ENCODE measurements around the gene MFAP3L.

DNA sequence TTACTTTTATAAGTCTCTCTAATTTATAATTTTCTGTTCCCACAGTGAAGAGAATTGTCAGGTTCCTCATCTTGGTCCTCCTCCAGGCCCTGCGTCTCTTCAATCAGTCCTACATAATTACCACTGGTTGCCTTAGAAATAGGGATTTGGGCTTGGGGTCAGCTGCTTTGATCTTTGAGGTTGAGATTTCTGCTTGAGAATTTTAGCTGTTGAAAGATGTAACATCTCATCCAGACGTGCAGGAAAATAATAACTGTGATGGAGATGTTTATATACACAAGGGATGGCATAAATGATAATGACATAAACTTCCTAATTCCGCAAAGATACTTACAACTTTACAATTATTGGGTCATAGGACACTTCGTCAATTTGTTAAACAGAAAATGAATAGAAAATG, 33.2 kb upstream of the MFAP3L start:
- TF ChIP-seq CTCF (IDR thresholded peaks at IDR 0.05), result no peak
- TF ChIP-seq POLR2A (IDR thresholded peaks at IDR 0.05), result no peak

Data from thyroid gland (tissue), 4 donors.